T-cell (primary cell): Measurements from ENCODE around the gene SUPT3H. TPM values are rescaled to one million over a fixed set of nuclear protein-coding genes. Genes with fewer than 3 reads are reported as not detected.

Experiments
- ATAC-seq, 4 experiments: fragments of 200-7000 bp in 3 of 4; fragments of 150-1000 bp in 1 of 4; cut with Tn5 transposase; replicated peaks in 1 of 4; 1 replicate in 3 of 4; 2 replicates in 1 of 4; pipeline ENCODE4 v1.10.0; 2021; ENCODE audit warnings: moderate library complexity in 3 of 4, mild to moderate bottlenecking in 2 of 4, moderate number of reproducible peaks in 1 of 4
- CTCF ChIA-PET, 2 donors: fragments of 300-600 bp; sonication (Branson Sonifier 250); formaldehyde crosslinking; loops; one replicate each; lab custom pipeline; 2022; ENCODE audit warnings: antibody characterized with exemption in 2 of 2; lab: Charles Lee
- POLR2A ChIA-PET, 2 donors: fragments of 300-600 bp; sonication (Branson Sonifier 250); formaldehyde crosslinking; loops; one replicate each; lab custom pipeline; 2022; ENCODE audit warnings: antibody characterized with exemption in 2 of 2; lab: Charles Lee
- DNase-seq, 35 experiments: peaks; one replicate each; pipeline versions ENCODE4 v3.0.0 to v3.0.0-alpha.2; 2013 to 2023
- H3K27ac ChIP-seq: one replicate; pipeline ENCODE4 v1.5.1; 2013; ENCODE audit warnings: low read length
- H3K27me3 ChIP-seq, 2 experiments: replicated peaks in 1 of 2; 1 replicate in 1 of 2; 2 replicates in 1 of 2; pipeline versions ENCODE4 v1.6.1 to v1.7.0; 2013; ENCODE audit warnings: low read length in 1 of 2, mixed read lengths in 1 of 2; ENCODE audit not compliant: control insufficient read depth in 2 of 2, insufficient read depth in 2 of 2; ENCODE audit errors: extremely low read depth in 1 of 2
- H3K36me3 ChIP-seq, 2 donors: 1 replicate in 1 of 2; 2 replicates in 1 of 2; pipeline versions ENCODE4 v1.6.1 to v1.7.0; 2013; ENCODE audit warnings: low read length in 1 of 2; ENCODE audit not compliant: control insufficient read depth in 2 of 2, insufficient read depth in 1 of 2; ENCODE audit errors: extremely low read depth in 1 of 2
- H3K4me1 ChIP-seq, 2 experiments: 1 replicate in 1 of 2; 2 replicates in 1 of 2; pipeline versions ENCODE4 v1.6.1 to v1.7.0; 2013; ENCODE audit warnings: low read length in 2 of 2, mixed read lengths in 1 of 2; ENCODE audit not compliant: insufficient read depth in 2 of 2, control insufficient read depth in 1 of 2; ENCODE audit errors: extremely low read depth in 1 of 2
- H3K4me3 ChIP-seq, 2 donors: 1 replicate in 1 of 2; 2 replicates in 1 of 2; pipeline versions ENCODE4 v1.5.1 to v1.7.0; 2013; ENCODE audit warnings: mild to moderate bottlenecking in 2 of 2, low read length in 1 of 2, moderate library complexity in 1 of 2; ENCODE audit not compliant: control insufficient read depth in 1 of 2; ENCODE audit errors: extremely low read depth in 1 of 2
- H3K9me3 ChIP-seq: 2 replicates; pipeline ENCODE4 v1.7.0; 2013
- H3K27ac Mint-ChIP-seq, 2 donors: one replicate each; pipeline ENCODE4 v1.8.0; 2020 to 2021; ENCODE audit warnings: mild to moderate bottlenecking in 2 of 2, mixed read lengths in 2 of 2
- H3K27me3 Mint-ChIP-seq, 2 donors: one replicate each; pipeline ENCODE4 v1.8.0; 2021 to 2022; ENCODE audit warnings: mixed read lengths in 2 of 2
- H3K36me3 Mint-ChIP-seq: one replicate; pipeline ENCODE4 v1.8.0; 2021; ENCODE audit warnings: mixed read lengths
- H3K4me1 Mint-ChIP-seq, 3 donors: one replicate each; pipeline ENCODE4 v1.8.0; 2020 to 2022; ENCODE audit warnings: mixed read lengths in 3 of 3, mild to moderate bottlenecking in 1 of 3
- H3K4me3 Mint-ChIP-seq, 3 donors: one replicate each; pipeline ENCODE4 v1.8.0; 2020 to 2022; ENCODE audit warnings: mild to moderate bottlenecking in 3 of 3, mixed read lengths in 3 of 3, moderate library complexity in 3 of 3
- H3K9me3 Mint-ChIP-seq, 3 donors: one replicate each; pipeline ENCODE4 v1.8.0; 2020 to 2022; ENCODE audit warnings: mixed read lengths in 3 of 3
- WGBS: methylation state at CpG from one replicate; pipeline ENCODE4 v1.1.5; 2013; ENCODE audit warnings: missing lambda C conversion rate; ENCODE audit not compliant: insufficient coverage; 5-methylcytosine and 5-hydroxymethylcytosine counted together
- total RNA-seq, 35 experiments: library from RNA in 6 of 35; stranded (reverse) in 6 of 35; fragments of 120-200 nt in 1 of 35; gene quantifications; one replicate each; pipeline versions ENCODE4 v1.2.1 to v1.2.4 and lab custom pipeline; 2013 to 2026

The SUPT3H gene
- total RNA-seq, 5 donors from 2014 or later (not counting 1 experiment from before 2014, with no cell fraction given), result 9.3 to 12.9 (median 10.7) TPM

GRCh38 chr6:45369870-45370269 is 7.9 kb downstream of the SUPT3H start:
- peaks cover 6% of the 10 kb centered on the region for H3K36me3 Mint-ChIP-seq
- H3K4me1 ChIP-seq, result no peaks in the 10 kb centered on the region
- no peak for ATAC-seq
- H3K4me3 Mint-ChIP-seq, result no peak overlapping the region
- H3K4me1 Mint-ChIP-seq, result peaks cover 0 to 14% (median 12%) of the 10 kb centered on the region in 3 donors
- peak overlapping the region in 1 of 2 donors; percentile 17 for H3K27ac Mint-ChIP-seq
- no peaks in the 10 kb centered on the region for H3K27me3 Mint-ChIP-seq
- H3K9me3 Mint-ChIP-seq, result no peaks in the 10 kb centered on the region
- no peaks in the 10 kb centered on the region for H3K27me3 ChIP-seq
- no peak overlapping the region for H3K4me3 ChIP-seq
- ChIA-PET CTCF (no interaction called here), POLR2A (no interaction called here)
- WGBS, result 100% methylated on average over 1 of the region's 1 CpG
- H3K27ac ChIP-seq, result no peak overlapping the region
- H3K36me3 ChIP-seq, result no peaks in the 10 kb centered on the region
- no peak for DNase-seq
- no peaks in the 10 kb centered on the region for H3K9me3 ChIP-seq

DNA sequence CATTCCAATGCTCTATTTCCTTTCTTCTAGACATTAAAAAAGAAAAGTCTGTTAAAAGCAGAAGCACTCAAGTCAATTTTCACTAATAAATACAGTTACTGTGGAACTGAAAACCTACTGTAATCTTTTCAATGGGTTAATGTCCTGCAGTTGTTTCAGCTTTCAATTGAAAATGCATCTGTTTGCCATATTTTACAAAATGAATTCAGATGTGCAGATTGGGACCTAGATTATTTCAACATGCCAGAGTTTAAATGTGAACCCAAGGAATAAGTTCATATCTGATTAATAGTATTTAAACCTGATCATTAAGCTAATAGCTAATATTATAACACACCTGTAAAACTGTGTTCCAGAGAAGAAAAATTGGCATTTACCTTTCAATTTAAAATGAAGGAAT is 9.7 kb downstream of the SUPT3H start:
- H3K4me1 Mint-ChIP-seq, result peaks cover 0 to 14% (median 12%) of the 10 kb centered on the region in 3 donors
- peaks cover 10% of the 10 kb centered on the region for H3K36me3 Mint-ChIP-seq
- Histone ChIP-seq H3K4me1 (no peaks in the 10 kb centered on the region), H3K4me3 (no peak overlapping the region), H3K36me3 (no peaks in the 10 kb centered on the region), H3K27ac (no peak overlapping the region), H3K27me3 (no peaks in the 10 kb centered on the region), H3K9me3 (no peaks in the 10 kb centered on the region)
- H3K27ac Mint-ChIP-seq, result no peak overlapping the region
- ChIA-PET CTCF (interaction anchor here in 1 of 2 donors (0.7 kb wide), 1 partner anchor 15 kb away, joined by 3 read pairs; no protein-coding TSS in a partner anchor), POLR2A (interaction anchor here in 1 of 2 donors (0.6 kb wide), 1 partner anchor 257 kb away, joined by 8 read pairs; no protein-coding TSS in a partner anchor)
- ATAC-seq (no peak), DNase-seq (no peak)
- no peaks in the 10 kb centered on the region for H3K27me3 Mint-ChIP-seq
- no peak overlapping the region for H3K4me3 Mint-ChIP-seq
- no peaks in the 10 kb centered on the region for H3K9me3 Mint-ChIP-seq

- ATAC-seq (no peak), DNase-seq (no peak)
- no peaks in the 10 kb centered on the region for H3K4me1 ChIP-seq
- no peak overlapping the region for H3K27ac ChIP-seq
- H3K9me3 ChIP-seq, result no peaks in the 10 kb centered on the region
- POLR2A ChIA-PET, result interaction anchor here in 1 of 2 donors (1.1 kb wide), 1 partner anchor 9 kb away, joined by 3 read pairs; no protein-coding TSS in a partner anchor
- H3K9me3 Mint-ChIP-seq, result no peaks in the 10 kb centered on the region
- H3K4me3 ChIP-seq, result no peak overlapping the region
- no peak overlapping the region for H3K27ac Mint-ChIP-seq
- no peaks in the 10 kb centered on the region for H3K27me3 ChIP-seq
- no peaks in the 10 kb centered on the region for H3K27me3 Mint-ChIP-seq
- H3K4me1 Mint-ChIP-seq, result peaks cover 0 to 18% (median 14%) of the 10 kb centered on the region in 3 donors
- no peaks in the 10 kb centered on the region for H3K36me3 ChIP-seq
- peaks cover 13% of the 10 kb centered on the region for H3K36me3 Mint-ChIP-seq
- CTCF ChIA-PET, result no interaction called here
- no CpG with 5 or more reads among the region's 1 CpG for WGBS
- no peak overlapping the region for H3K4me3 Mint-ChIP-seq
These were observed 11.2 kb downstream of the SUPT3H start for GRCh38 chr6:45366534-45366933.

GRCh38 chr6:45365036-45365435 is 12.7 kb downstream of the SUPT3H start:
- no peak overlapping the region for H3K4me3 Mint-ChIP-seq
- H3K4me1 Mint-ChIP-seq, result peaks cover 0 to 9% (median 8%) of the 10 kb centered on the region in 3 donors
- no CpG with 5 or more reads among the region's 1 CpG for WGBS
- POLR2A ChIA-PET, result no interaction called here
- H3K27ac Mint-ChIP-seq, result no peak overlapping the region
- H3K36me3 Mint-ChIP-seq, result peaks cover 11% of the 10 kb centered on the region
- Histone ChIP-seq H3K36me3 (no peaks in the 10 kb centered on the region), H3K9me3 (no peaks in the 10 kb centered on the region), H3K4me1 (no peaks in the 10 kb centered on the region), H3K27ac (no peak overlapping the region), H3K4me3 (no peak overlapping the region), H3K27me3 (no peaks in the 10 kb centered on the region)
- CTCF ChIA-PET, result interaction anchor here in 1 of 2 donors (0.6 kb wide), 1 partner anchor 54 kb away, joined by 3 read pairs; no protein-coding TSS in a partner anchor
- DNase-seq (no peak), ATAC-seq (no peak)
- H3K9me3 Mint-ChIP-seq, result no peaks in the 10 kb centered on the region
- no peaks in the 10 kb centered on the region for H3K27me3 Mint-ChIP-seq

DNA sequence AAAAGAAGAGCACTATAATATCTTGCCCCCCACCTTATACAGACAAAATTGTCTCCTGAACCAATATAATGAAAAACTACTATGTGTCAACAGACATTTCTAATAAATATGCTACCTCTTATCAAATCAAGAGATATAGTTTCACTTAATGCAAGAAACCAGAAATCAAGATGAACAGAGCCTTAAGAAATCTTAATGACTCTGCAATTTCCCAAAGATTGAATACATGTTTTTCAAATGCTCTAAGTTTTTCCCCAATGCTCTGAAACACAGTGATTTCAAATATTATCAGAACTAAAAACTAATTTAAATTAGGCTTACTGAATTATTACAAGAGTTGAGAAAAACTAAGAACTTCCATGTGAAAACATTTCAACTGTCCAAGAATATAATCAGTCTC is 13.3 kb downstream of the SUPT3H start:
- ChIA-PET CTCF (interaction anchor here in 1 of 2 donors (0.6 to 0.7 kb wide), 2 partner anchors 53 to 55 kb away, joined by 3 to 4 read pairs; no protein-coding TSS in a partner anchor), POLR2A (no interaction called here)
- ATAC-seq (no peak), DNase-seq (no peak)
- Histone ChIP-seq H3K27me3 (no peaks in the 10 kb centered on the region), H3K36me3 (no peaks in the 10 kb centered on the region), H3K4me1 (no peaks in the 10 kb centered on the region), H3K27ac (no peak overlapping the region), H3K4me3 (no peak overlapping the region), H3K9me3 (no peaks in the 10 kb centered on the region)
- Mint-ChIP-seq H3K36me3 (peaks cover 7% of the 10 kb centered on the region), H3K27me3 (no peaks in the 10 kb centered on the region), H3K4me1 (peaks cover 0 to 6% (median 6%) of the 10 kb centered on the region in 3 donors), H3K4me3 (no peak overlapping the region), H3K9me3 (no peaks in the 10 kb centered on the region), H3K27ac (no peak overlapping the region)

DNA sequence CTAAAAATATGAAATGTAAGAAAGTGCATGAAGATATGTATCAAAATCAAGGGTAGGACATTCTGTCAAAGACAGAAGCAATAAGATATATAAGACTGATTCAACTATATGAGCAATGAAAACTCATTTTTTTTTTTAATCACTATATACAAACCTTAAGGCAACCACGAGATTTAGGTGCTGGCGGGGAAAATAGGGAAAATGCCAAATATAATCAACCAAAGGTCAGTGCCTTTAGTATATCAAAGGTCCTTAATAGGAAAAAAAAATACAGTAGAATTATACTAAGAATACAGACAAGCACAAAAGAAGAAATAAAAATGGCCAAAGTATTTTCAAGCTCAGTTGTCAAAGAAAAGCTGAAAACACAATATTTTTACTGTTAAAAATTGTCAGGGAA is 24.1 kb downstream of the SUPT3H start:
- ATAC-seq, result no peak
- POLR2A ChIA-PET, result interaction anchor here in 1 of 2 donors (0.6 kb wide), 1 partner anchor 24 kb away, joined by 4 read pairs; the partner anchor contains the start of gene SUPT3H

More for the DNA sequence above, 24.1 kb downstream of the SUPT3H start:
- no peaks in the 10 kb centered on the region for H3K27me3 ChIP-seq
- Mint-ChIP-seq H3K4me3 (no peak overlapping the region), H3K36me3 (peaks cover 7% of the 10 kb centered on the region), H3K4me1 (peaks cover 0 to 12% (median 7%) of the 10 kb centered on the region in 3 donors), H3K27ac (no peak overlapping the region), H3K27me3 (no peaks in the 10 kb centered on the region), H3K9me3 (no peaks in the 10 kb centered on the region)
- H3K9me3 ChIP-seq, result no peaks in the 10 kb centered on the region
- H3K4me1 ChIP-seq, result no peaks in the 10 kb centered on the region
- H3K36me3 ChIP-seq, result no peaks in the 10 kb centered on the region
- CTCF ChIA-PET, result interaction anchor here in 1 of 2 donors (0.7 kb wide), 1 partner anchor 17 kb away, joined by 5 read pairs; no protein-coding TSS in a partner anchor
- no peak overlapping the region for H3K4me3 ChIP-seq
- WGBS, result no CpG with 5 or more reads among the region's 2 CpGs
- DNase-seq, result no peak
- H3K27ac ChIP-seq, result no peak overlapping the region
